ENCODE measurements around the gene IQGAP1.
"Not testable (repeated sequence)": the region's sequence is repeated elsewhere in the genome, so short reads cannot be mapped to it uniquely, and the experiment has no call there.

IQGAP1 gene

GRCh38 chr15:90411176-90411575 is 23.1 kb downstream of the IQGAP1 start:
- DNase-seq (ENCODE audit: low read depth), result no peak

DNA sequence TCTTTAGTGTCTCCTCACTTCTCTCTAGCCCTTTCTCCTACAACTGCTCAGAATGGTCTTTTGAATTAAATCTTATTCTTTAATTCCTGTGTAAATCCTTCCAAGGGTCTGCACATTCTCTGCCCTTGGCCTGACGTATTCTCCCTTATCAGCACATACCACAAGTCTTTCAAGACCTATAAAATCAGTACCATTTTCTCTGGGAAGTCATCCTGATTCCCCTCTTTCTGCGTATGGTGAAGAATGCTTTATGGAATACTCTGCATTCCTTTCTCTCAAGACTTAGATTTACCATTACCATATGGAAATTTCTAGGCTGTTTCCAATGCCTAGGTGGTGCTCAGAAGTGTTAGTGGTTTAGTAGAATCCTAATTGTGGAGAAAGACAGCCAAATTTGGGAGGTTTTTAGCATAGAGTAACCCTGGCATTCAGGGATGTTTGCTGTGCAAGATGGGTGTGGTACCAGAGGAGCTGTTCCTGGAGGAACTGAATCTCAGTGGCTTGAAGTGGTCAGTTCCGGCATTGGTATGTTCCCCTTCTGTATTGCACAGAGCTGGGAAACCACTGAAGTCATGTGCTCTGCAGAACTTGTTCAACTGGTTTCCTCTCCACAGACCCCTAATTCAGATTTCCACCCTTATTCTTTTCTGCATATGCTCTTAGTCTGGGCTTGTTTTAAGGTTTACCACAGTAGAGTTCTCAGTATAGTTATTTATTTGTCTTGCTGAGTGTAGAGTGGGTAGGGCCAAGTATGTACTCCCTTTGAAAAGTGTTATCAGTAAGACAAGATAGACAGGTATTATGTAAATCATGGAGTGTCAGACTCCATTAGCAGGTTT is 24.5 kb downstream of the IQGAP1 start:
- no peak for DNase-seq (ENCODE audit: low read depth)

GRCh38 chr15:90413411-90414379 is 25.7 kb downstream of the IQGAP1 start:
- no peak for DNase-seq (ENCODE audit: low read depth)

GRCh38 chr15:90414408-90415028 is 26.5 kb downstream of the IQGAP1 start:
- DNase-seq (ENCODE audit: low read depth), result peak; percentile 66

- not testable (repeated sequence) for DNase-seq (ENCODE audit: low read depth)
These were observed 28.0 kb downstream of the IQGAP1 start for GRCh38 chr15:90416052-90416451.

- DNase-seq (ENCODE audit: low read depth), result no peak
These were observed 30.6 kb downstream of the IQGAP1 start for GRCh38 chr15:90418627-90419026.

DNA sequence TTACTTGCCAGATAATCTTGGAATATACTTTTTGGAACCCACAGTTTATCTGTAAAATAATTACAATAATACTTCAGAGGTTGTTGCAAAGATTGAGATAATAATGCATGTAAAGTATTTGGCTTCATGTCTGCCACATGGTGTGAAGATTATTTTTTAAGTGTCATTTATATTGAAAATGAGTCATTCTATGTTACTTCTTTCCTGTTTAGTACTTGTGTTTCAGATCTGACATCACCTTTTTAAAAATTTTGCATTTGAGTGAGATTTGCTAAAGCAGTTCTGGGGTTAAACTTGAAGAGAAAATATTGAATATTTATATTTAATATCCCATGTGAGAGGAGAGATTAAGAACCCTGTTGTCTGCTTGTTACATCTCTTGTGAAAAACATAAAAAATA is 31.2 kb downstream of the IQGAP1 start:
- no peak for DNase-seq (ENCODE audit: low read depth)

- DNase-seq (ENCODE audit: low read depth), result peak; percentile 72
These were observed 31.8 kb downstream of the IQGAP1 start for GRCh38 chr15:90419738-90420406.

DNA sequence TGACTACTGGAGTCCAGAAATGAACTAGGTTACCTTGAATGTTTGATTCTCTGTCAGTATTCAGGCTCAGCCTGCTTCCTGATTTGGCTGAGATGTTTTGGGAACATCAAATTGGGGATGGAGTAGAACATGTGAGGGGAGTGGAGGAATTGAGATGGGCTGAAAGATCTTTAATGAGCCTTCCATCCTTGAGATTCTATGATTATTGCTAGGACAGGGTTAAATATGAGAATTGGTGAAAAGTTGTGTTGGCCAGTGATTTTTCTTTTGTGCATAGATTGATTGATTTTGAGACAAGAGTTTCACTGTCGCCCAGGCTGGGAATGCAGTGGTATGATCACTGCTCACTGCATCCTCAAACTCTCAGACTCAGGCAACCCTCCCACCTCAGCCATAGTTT is 32.4 kb downstream of the IQGAP1 start:
- DNase-seq (ENCODE audit: low read depth), result no peak

DNA sequence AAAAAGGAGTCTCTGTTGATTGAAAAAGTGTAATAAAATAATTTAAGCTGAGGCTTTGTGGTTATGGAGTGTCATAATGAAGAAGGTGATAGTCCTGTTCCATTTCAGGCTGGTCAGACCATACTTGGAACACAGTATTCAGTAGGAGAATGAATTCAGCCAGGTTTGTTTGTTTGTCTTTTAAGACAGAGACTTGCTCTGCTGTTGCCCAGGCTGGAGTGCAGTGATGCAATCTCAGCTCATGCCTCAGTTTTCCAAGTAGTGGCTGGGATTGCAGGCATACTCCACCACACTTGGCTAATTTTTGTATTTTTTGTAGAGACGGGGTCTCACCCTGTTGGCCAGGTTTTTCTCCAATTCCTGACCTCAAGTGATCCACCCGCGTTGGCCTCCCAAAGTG is 33.5 kb downstream of the IQGAP1 start:
- DNase-seq (ENCODE audit: low read depth), result no peak

DNA sequence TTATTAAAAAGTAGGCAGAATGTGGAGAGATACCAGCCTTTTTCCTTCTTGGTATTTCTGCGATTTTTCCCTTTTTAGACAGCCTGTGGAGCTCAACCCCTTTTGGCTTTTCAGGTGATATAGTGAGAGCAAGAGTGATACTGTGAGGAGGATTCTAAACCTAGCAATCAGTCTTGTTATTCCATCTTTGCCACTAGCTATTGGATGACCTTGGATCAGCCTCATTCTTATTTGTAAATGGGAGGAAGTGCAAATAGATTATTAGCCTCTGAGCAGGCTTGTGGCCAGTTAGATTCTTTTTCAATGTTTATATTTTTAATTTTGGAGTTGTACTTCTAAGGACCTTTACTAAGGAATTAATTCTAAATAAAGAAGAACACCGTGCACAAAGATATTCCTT is 34.0 kb downstream of the IQGAP1 start:
- DNase-seq (ENCODE audit: low read depth), result no peak

DNA sequence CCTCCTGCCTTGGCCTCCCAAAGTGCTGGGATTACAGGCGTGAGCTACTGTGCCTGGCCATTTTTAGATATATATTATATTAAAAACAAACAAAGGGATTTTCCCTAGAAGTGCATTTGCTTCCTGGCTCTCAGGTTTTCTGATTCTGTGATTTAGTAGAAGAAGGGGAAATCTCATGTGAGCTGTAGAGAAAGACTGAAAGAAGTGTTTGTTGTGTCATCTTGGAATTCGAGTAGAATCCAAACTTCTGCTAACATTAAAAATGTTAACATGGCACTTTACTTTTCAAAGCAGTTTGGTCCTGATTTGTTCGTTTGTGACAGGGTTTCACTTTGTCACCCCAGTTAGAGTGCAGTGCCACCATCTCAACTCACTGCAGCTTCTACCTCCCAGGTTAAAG is 34.9 kb downstream of the IQGAP1 start:
- no peak for DNase-seq (ENCODE audit: low read depth)

- DNase-seq (ENCODE audit: low read depth), result no peak
These were observed 35.8 kb downstream of the IQGAP1 start for GRCh38 chr15:90423801-90424319.

- no peak for DNase-seq (ENCODE audit: low read depth)
These were observed 37.8 kb downstream of the IQGAP1 start for GRCh38 chr15:90425726-90426346.

GRCh38 chr15:90427185-90427584 is 39.1 kb downstream of the IQGAP1 start:
- DNase-seq (ENCODE audit: low read depth), result no peak

DNA sequence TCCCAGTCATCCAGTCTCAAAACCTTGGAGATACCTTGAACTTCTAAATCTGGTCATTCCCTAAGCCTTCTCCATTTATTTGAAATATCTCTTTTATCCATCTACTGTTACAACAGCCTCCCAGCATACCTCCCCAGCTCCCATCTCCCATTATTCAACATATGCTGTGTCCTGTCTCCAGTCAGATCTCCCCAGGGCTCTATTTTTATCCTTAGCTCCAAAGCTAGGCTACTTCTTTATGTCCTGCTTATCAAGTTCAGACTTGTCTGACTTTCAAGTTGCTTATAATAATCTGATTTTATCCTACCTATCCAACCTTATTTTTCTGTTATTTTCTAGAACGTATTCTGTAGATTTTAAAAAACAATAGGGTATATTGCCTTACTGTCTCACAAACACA is 44.2 kb downstream of the IQGAP1 start:
- DNase-seq (ENCODE audit: low read depth), result no peak

- DNase-seq (ENCODE audit: low read depth), result no peak
These were observed 47.8 kb downstream of the IQGAP1 start for GRCh38 chr15:90435652-90436337.

- no peak for DNase-seq (ENCODE audit: low read depth)
These were observed 48.9 kb downstream of the IQGAP1 start for GRCh38 chr15:90436952-90437351.

DNA sequence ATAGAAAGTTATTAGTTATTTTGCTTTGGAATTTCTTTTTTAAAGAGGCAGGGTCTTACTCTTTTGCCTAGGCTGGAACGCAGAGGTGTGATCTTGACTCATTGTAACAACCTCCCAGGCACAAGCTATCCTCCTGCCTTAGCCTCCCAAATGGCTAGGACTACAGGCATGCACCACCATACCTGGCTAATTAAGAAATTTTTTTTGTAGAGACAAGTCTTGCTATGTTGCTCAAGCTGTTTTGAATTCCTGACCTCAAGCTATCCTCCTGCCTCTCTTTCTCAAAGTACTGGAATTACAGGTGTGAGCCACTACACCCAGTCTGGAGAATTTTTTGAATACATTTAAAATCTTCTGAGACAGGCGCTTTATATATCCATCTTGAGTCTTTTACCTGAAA is 49.5 kb downstream of the IQGAP1 start:
- DNase-seq (ENCODE audit: low read depth), result no peak

- no peak for DNase-seq (ENCODE audit: low read depth)
These were observed 51.9 kb downstream of the IQGAP1 start for GRCh38 chr15:90439946-90440345.

- no peak for DNase-seq (ENCODE audit: low read depth)
These were observed 53.0 kb downstream of the IQGAP1 start for GRCh38 chr15:90441027-90441426.
